Smooth muscle cell (in vitro differentiated cells): ENCODE results near the gene TNS1. TPM values are rescaled to one million over a fixed set of nuclear protein-coding genes. Genes with fewer than 3 reads are reported as not detected.

Source experiments
- DNase-seq: peaks from one replicate; lab custom pipeline; 2025; ENCODE audit not compliant: unreplicated experiment; lab: John Stamatoyannopoulos, UW
- H2AFZ ChIP-seq: fragments of 200-600 bp; sonication (generic); 2 replicates; pipeline ENCODE4 v1.6.0; 2016; ENCODE audit warnings: antibody characterized with exemption, low read depth, mild to moderate bottlenecking
- H3F3A ChIP-seq: fragments of 200-600 bp; sonication (generic); 2 replicates; pipeline ENCODE4 v1.6.0; 2017; ENCODE audit warnings: antibody characterized with exemption, low read depth
- H3K27ac ChIP-seq: fragments of 200-600 bp; sonication (generic); 2 replicates; pipeline ENCODE4 v1.5.1; 2016; ENCODE audit warnings: low read depth, mild to moderate bottlenecking
- H3K27me3 ChIP-seq: fragments of 200-600 bp; sonication (generic); 2 replicates; pipeline ENCODE4 v1.6.1; 2016; ENCODE audit warnings: low read depth, mild to moderate bottlenecking
- H3K36me3 ChIP-seq: fragments of 200-600 bp; sonication (generic); 2 replicates; pipeline ENCODE4 v1.5.1; 2016; ENCODE audit warnings: low read depth
- H3K4me1 ChIP-seq: fragments of 200-600 bp; sonication (generic); 2 replicates; pipeline ENCODE4 v1.5.1; 2016; ENCODE audit warnings: low read depth
- H3K4me2 ChIP-seq: fragments of 200-600 bp; sonication (generic); 2 replicates; pipeline ENCODE4 v1.6.0; 2016; ENCODE audit warnings: mild to moderate bottlenecking
- H3K4me3 ChIP-seq: fragments of 200-600 bp; sonication (generic); 2 replicates; pipeline ENCODE4 v1.5.1; 2016; ENCODE audit warnings: mild to moderate bottlenecking
- H3K79me2 ChIP-seq: fragments of 200-600 bp; sonication (generic); 2 replicates; pipeline ENCODE4 v1.6.0; 2016; ENCODE audit warnings: low read depth, mild to moderate bottlenecking
- H3K9ac ChIP-seq: fragments of 200-600 bp; sonication (generic); 2 replicates; pipeline ENCODE4 v1.6.0; 2016; ENCODE audit warnings: low read depth
- H3K9me3 ChIP-seq: fragments of 200-600 bp; sonication (generic); replicated peaks from 2 replicates; pipeline ENCODE4 v1.5.1; 2016; ENCODE audit warnings: low read depth
- H4K20me1 ChIP-seq: fragments of 200-600 bp; sonication (generic); 2 replicates; pipeline ENCODE4 v1.6.0; 2016; ENCODE audit warnings: low read depth
- CTCF ChIP-seq: fragments of 200-600 bp; sonication (generic); IDR thresholded peaks from 2 replicates; pipeline ENCODE4 v1.5.1; 2017; ENCODE audit warnings: borderline replicate concordance, mild to moderate bottlenecking, antibody characterized with exemption; ENCODE audit not compliant: insufficient read depth, poor library complexity, severe bottlenecking
- WGBS: methylation state at CpG from one replicate; pipeline ENCODE4 v1.1.7; 2016; ENCODE audit warnings: low lambda C conversion rate; 5-methylcytosine and 5-hydroxymethylcytosine counted together
- polyA plus RNA-seq: library from polyadenylated mRNA; unstranded; fragments of >200 nt; fragmentation: Nextera tagmentation; extraction: Ambion mirVana; gene quantifications from 2 replicates; pipeline ENCODE4 v1.2.1, GENCODE V29; 2016
- total RNA-seq: library from RNA; depleted of rRNA; stranded (reverse); fragments of >200 nt; gene quantifications from 2 replicates; pipeline ENCODE4 v1.2.3, GENCODE V29; 2014

The TNS1 gene
- total and polyA plus RNA-seq, 2 experiments from 2014 or later, result 52.3 to 61.5 TPM

GRCh38 chr2:217970206-217970605, 32.6 kb downstream of the TNS1 start:
- Histone ChIP-seq H4K20me1 (peaks cover 95% of the 10 kb centered on the region), H2AFZ (no peak overlapping the region), H3K4me2 (no peak overlapping the region), H3K4me3 (no peak overlapping the region), H3K4me1 (peaks cover 8% of the 10 kb centered on the region), H3F3A (no peaks in the 10 kb centered on the region), H3K9me3 (no peaks in the 10 kb centered on the region), H3K79me2 (peaks cover 61% of the 10 kb centered on the region), H3K9ac (no peak overlapping the region), H3K36me3 (peaks cover 7% of the 10 kb centered on the region), H3K27me3 (no peaks in the 10 kb centered on the region), H3K27ac (no peak overlapping the region)
- no peak for DNase-seq
- no peak for TF ChIP-seq CTCF

- Histone ChIP-seq H2AFZ (no peak overlapping the region), H3K4me3 (no peak overlapping the region), H3K9me3 (no peaks in the 10 kb centered on the region), H3K79me2 (peaks cover 58% of the 10 kb centered on the region), H3K27ac (no peak overlapping the region), H3K4me2 (no peak overlapping the region), H3K36me3 (peaks cover 7% of the 10 kb centered on the region), H3K9ac (no peak overlapping the region), H3K4me1 (peaks cover 10% of the 10 kb centered on the region), H4K20me1 (peaks cover 95% of the 10 kb centered on the region), H3K27me3 (no peaks in the 10 kb centered on the region), H3F3A (no peaks in the 10 kb centered on the region)
- 85% methylated on average over 1 of the region's 1 CpG for WGBS
- TF ChIP-seq CTCF, result no peak
- DNase-seq, result no peak
These were observed 33.2 kb downstream of the TNS1 start for GRCh38 chr2:217969588-217969987.

GRCh38 chr2:217968023-217968422, 34.8 kb downstream of the TNS1 start:
- H3K36me3 ChIP-seq, result peaks cover 7% of the 10 kb centered on the region
- peaks cover 60% of the 10 kb centered on the region for H3K79me2 ChIP-seq
- H3K27ac ChIP-seq, result peak overlapping the region; percentile 68

More at GRCh38 chr2:217968023-217968422, 34.8 kb downstream of the TNS1 start:
- peaks cover under 1% of the 10 kb centered on the region for H3F3A ChIP-seq
- H3K4me2 ChIP-seq, result no peak overlapping the region
- no peaks in the 10 kb centered on the region for H3K9me3 ChIP-seq
- WGBS, result 89% methylated on average over 1 of the region's 1 CpG
- no peaks in the 10 kb centered on the region for H3K27me3 ChIP-seq
- H3K9ac ChIP-seq, result no peak overlapping the region
- DNase-seq, result no peak
- peaks cover 13% of the 10 kb centered on the region for H3K4me1 ChIP-seq
- H3K4me3 ChIP-seq, result no peak overlapping the region
- H2AFZ ChIP-seq, result no peak overlapping the region
- no peak for TF ChIP-seq CTCF
- H4K20me1 ChIP-seq, result peaks cover 93% of the 10 kb centered on the region
